Keratinocyte (primary cell): ENCODE data around the gene PSMB11. TPM values are rescaled to one million over a fixed set of nuclear protein-coding genes. Genes with fewer than 3 reads are reported as not detected.

ENCODE experiments used
- DNase-seq: peaks from one replicate; pipeline ENCODE4 v3.0.0-alpha.2; 2011; ENCODE audit warnings: low read depth, missing footprints, low spot score
- FAIRE-seq: peaks from 2 replicates; lab custom pipeline; 2011; peaks lifted over from hg19 to GRCh38; lab: Jason Lieb, UNC
- H2AFZ ChIP-seq: 2 replicates; pipeline ENCODE4 v1.6.0; 2012; ENCODE audit warnings: low read length, control low read depth, inconsistent platforms; ENCODE audit not compliant: control insufficient read depth
- H3K27ac ChIP-seq: 2 replicates; pipeline ENCODE4 v1.5.1; 2011; ENCODE audit warnings: low read length; ENCODE audit not compliant: control insufficient read depth, insufficient read depth
- H3K27me3 ChIP-seq: 3 replicates; pipeline ENCODE4 v1.6.0; 2011; ENCODE audit warnings: low read length; ENCODE audit not compliant: control insufficient read depth, insufficient read depth; ENCODE audit errors: extremely low read depth
- H3K36me3 ChIP-seq, 2 experiments: 2 replicates in 1 of 2; 3 replicates in 1 of 2; pipeline ENCODE4 v1.5.1; 2011; ENCODE audit warnings: low read length in 2 of 2, mild to moderate bottlenecking in 1 of 2; ENCODE audit not compliant: control insufficient read depth in 2 of 2, insufficient read depth in 2 of 2; ENCODE audit errors: extremely low read depth in 1 of 2
- H3K4me1 ChIP-seq: 3 replicates; pipeline ENCODE4 v1.5.1; 2011; ENCODE audit warnings: low read length; ENCODE audit not compliant: control insufficient read depth, insufficient read depth; ENCODE audit errors: extremely low read depth
- H3K4me2 ChIP-seq: 3 replicates; pipeline ENCODE4 v1.6.0; 2011; ENCODE audit warnings: low read depth, low read length; ENCODE audit not compliant: control insufficient read depth, insufficient read depth; ENCODE audit errors: extremely low read depth
- H3K4me3 ChIP-seq, 3 experiments: fragments of 200-600 bp in 1 of 3; sonication (generic) in 1 of 3; 2 replicates in 2 of 3; 3 replicates in 1 of 3; pipeline ENCODE4 v1.5.1; 2011 to 2016; ENCODE audit warnings: low read length in 3 of 3, mild to moderate bottlenecking in 3 of 3, control low read depth in 2 of 3, inconsistent platforms in 1 of 3, low read depth in 1 of 3, mixed read lengths in 1 of 3, mixed run types in 1 of 3, moderate library complexity in 1 of 3; ENCODE audit not compliant: control insufficient read depth in 2 of 3, insufficient read depth in 2 of 3; ENCODE audit errors: extremely low read depth in 1 of 3
- H3K79me2 ChIP-seq: 2 replicates; pipeline ENCODE4 v1.6.0; 2012; ENCODE audit warnings: low read length; ENCODE audit not compliant: control insufficient read depth, insufficient read depth
- H3K9ac ChIP-seq: 3 replicates; pipeline ENCODE4 v1.6.0; 2011; ENCODE audit warnings: low read length; ENCODE audit not compliant: control insufficient read depth, insufficient read depth; ENCODE audit errors: extremely low read depth
- H3K9me1 ChIP-seq: 3 replicates; pipeline ENCODE4 v1.6.0; 2011; ENCODE audit warnings: low read length; ENCODE audit not compliant: control insufficient read depth, insufficient read depth; ENCODE audit errors: extremely low read depth
- H3K9me3 ChIP-seq: 2 replicates; pipeline ENCODE4 v1.5.1; 2012; ENCODE audit warnings: low read depth, low read length; ENCODE audit not compliant: control insufficient read depth
- H4K20me1 ChIP-seq: 3 replicates; pipeline ENCODE4 v1.6.0; 2011; ENCODE audit warnings: low read length; ENCODE audit not compliant: control insufficient read depth, insufficient read depth; ENCODE audit errors: extremely low read depth
- CTCF ChIP-seq, 3 experiments: IDR thresholded peaks in 1 of 3; conservative IDR thresholded peaks in 1 of 3; optimal IDR thresholded peaks in 1 of 3; 2 replicates in 2 of 3; 3 replicates in 1 of 3; pipeline versions ENCODE3 to v1.5.1; 2011; ENCODE audit warnings: low read length in 3 of 3, mild to moderate bottlenecking in 3 of 3, moderate library complexity in 2 of 3, control low read depth in 1 of 3, inconsistent platforms in 1 of 3; ENCODE audit not compliant: insufficient read depth in 2 of 3; ENCODE audit errors: extremely low read depth in 1 of 3
- EZH2 ChIP-seq: IDR thresholded peaks from one replicate; pipeline ENCODE4 v1.6.1; 2012; ENCODE audit warnings: inconsistent platforms, mild to moderate bottlenecking, low read length, moderate library complexity
- dilution Hi-C: fragments of 300-500 bp; cut with MboI; formaldehyde crosslinking; loops from one replicate; pipeline ENCODE4 v1.7.0; 2020; ENCODE audit warnings: low sequenced_read_pairs; ENCODE audit not compliant: extremely low pct_ligation_motif_present
- polyA plus RNA-seq, 5 experiments: library from polyadenylated mRNA; depleted of rRNA in 3 of 5; stranded (reverse) in 3 of 5; stranded (forward) in 1 of 5; unstranded in 1 of 5; fragments of >200 nt; gene quantifications; 1 replicate in 1 of 5; 2 replicates in 3 of 5; 3 replicates in 1 of 5; pipeline versions ENCODE4 v1.2.1 to v1.2.3, GENCODE V29; 2011 to 2012; ENCODE audit warnings: missing spikeins in 2 of 5, low read depth in 1 of 5, low replicate concordance in 1 of 5

The PSMB11 gene
- polyA plus RNA-seq, 1 donor (not counting 4 experiments of a cell fraction or from before 2014, with no cell fraction given), result not detected

- Histone ChIP-seq H4K20me1 (no peaks in the 10 kb centered on the region), H3K27me3 (no peaks in the 10 kb centered on the region), H3K27ac (no peak overlapping the region), H3K4me3 (no peak overlapping the region), H3K9me3 (no peaks in the 10 kb centered on the region), H3K36me3 (peaks cover 22 to 61% of the 10 kb centered on the region in 2 experiments), H2AFZ (no peak overlapping the region), H3K9me1 (no peaks in the 10 kb centered on the region), H3K79me2 (peaks cover 24% of the 10 kb centered on the region), H3K9ac (no peak overlapping the region), H3K4me2 (no peak overlapping the region), H3K4me1 (no peaks in the 10 kb centered on the region)
- FAIRE-seq, result no peak
- TF ChIP-seq CTCF (optimal IDR thresholded peaks at IDR 0.05 in 1 of 3, IDR thresholded peaks at IDR 0.05 in 1 of 3, conservative IDR thresholded peaks at IDR 0.05 in 1 of 3; ENCODE audit: extremely low read depth in 1 of 3, insufficient read depth in 2 of 3, low read length in 3 of 3) (no peak), EZH2 (no peak)
- dilution Hi-C loops, result no loop called here
- no peak for DNase-seq
Measured at GRCh38 chr14:23085458-23085857, 43.4 kb downstream of the PSMB11 start.

- Histone ChIP-seq H2AFZ (no peak overlapping the region), H4K20me1 (no peaks in the 10 kb centered on the region), H3K9me3 (no peaks in the 10 kb centered on the region), H3K36me3 (peaks cover 18 to 57% of the 10 kb centered on the region in 2 experiments), H3K79me2 (peaks cover 31% of the 10 kb centered on the region), H3K4me2 (no peak overlapping the region), H3K9ac (no peak overlapping the region), H3K4me3 (no peak overlapping the region), H3K27ac (no peak overlapping the region), H3K27me3 (no peaks in the 10 kb centered on the region), H3K9me1 (no peaks in the 10 kb centered on the region), H3K4me1 (no peaks in the 10 kb centered on the region)
- DNase-seq (no peak), FAIRE-seq (no peak)
- dilution Hi-C loops, result no loop called here
- TF ChIP-seq CTCF (optimal IDR thresholded peaks at IDR 0.05 in 1 of 3, IDR thresholded peaks at IDR 0.05 in 1 of 3, conservative IDR thresholded peaks at IDR 0.05 in 1 of 3; ENCODE audit: extremely low read depth in 1 of 3, insufficient read depth in 2 of 3, low read length in 3 of 3) (no peak), EZH2 (no peak)
Measured at GRCh38 chr14:23086565-23086964, 44.6 kb downstream of the PSMB11 start.
